Kidney epithelial cell (primary cell): ENCODE data around the gene TXLNG. TPM values are rescaled to one million over a fixed set of nuclear protein-coding genes. Genes with fewer than 3 reads are reported as not detected.

Source experiments
- DNase-seq: peaks from one replicate; pipeline ENCODE4 v3.0.0-alpha.2; 2010; ENCODE audit warnings: low read depth
- H3K27me3 ChIP-seq: 2 replicates; pipeline ENCODE4 v1.6.0; 2011; ENCODE audit warnings: low read length; ENCODE audit not compliant: control insufficient read depth, insufficient read depth
- H3K36me3 ChIP-seq: 2 replicates; pipeline ENCODE4 v1.5.1; 2011; ENCODE audit warnings: low read length; ENCODE audit not compliant: control insufficient read depth, insufficient read depth
- H3K4me3 ChIP-seq: 2 replicates; pipeline ENCODE4 v1.5.1; 2011; ENCODE audit warnings: low read depth, mild to moderate bottlenecking, control low read depth, low read length
- CTCF ChIP-seq: IDR thresholded peaks from 2 replicates; pipeline ENCODE4 v1.5.1; 2011; ENCODE audit warnings: mild to moderate bottlenecking, moderate library complexity, low read length, control low read depth, inconsistent platforms; ENCODE audit not compliant: insufficient read depth, poor library complexity, severe bottlenecking
- total RNA-seq: library from RNA; depleted of rRNA; stranded (reverse); fragments of >200 nt; gene quantifications from 2 replicates; pipeline ENCODE4 v1.2.3, GENCODE V29; 2015

The TXLNG gene
- total RNA-seq, 1 donor from 2014 or later, result 10.9 TPM

- DNase-seq, result no peak
Measured at GRCh38 chrX:16825264-16826035, 39.2 kb downstream of the TXLNG start.

GRCh38 chrX:16826207-16826606, 39.9 kb downstream of the TXLNG start:
- Histone ChIP-seq H3K36me3 (no peaks in the 10 kb centered on the region), H3K4me3 (no peak overlapping the region), H3K27me3 (no peaks in the 10 kb centered on the region)
- TF ChIP-seq CTCF, result peak; percentile 40
- no peak for DNase-seq

More at GRCh38 chrX:16825264-16826035, 39.2 kb downstream of the TXLNG start:
- TF ChIP-seq CTCF, result no peak
- Histone ChIP-seq H3K27me3 (no peaks in the 10 kb centered on the region), H3K36me3 (no peaks in the 10 kb centered on the region), H3K4me3 (no peak overlapping the region)

DNA sequence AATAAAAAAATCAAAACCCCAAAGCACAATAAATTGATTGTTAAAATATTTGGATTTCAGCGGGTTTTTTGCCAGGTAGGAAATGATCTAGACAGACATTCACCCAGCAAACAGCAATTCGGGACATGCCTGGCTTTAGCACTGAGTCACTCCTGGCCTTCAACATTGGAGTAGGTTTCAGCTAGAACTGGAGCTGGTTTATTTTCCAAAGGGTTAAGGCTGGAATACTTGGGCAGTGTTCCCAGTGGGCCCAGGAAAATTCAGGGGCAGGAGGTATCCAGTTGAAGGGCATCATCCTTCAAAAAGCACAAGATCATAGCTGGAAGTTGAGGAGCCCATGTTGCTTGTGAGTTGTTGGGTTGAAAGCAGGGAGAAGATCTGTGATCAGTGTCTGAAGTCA, 41.0 kb downstream of the TXLNG start:
- no peak for DNase-seq
- no peaks in the 10 kb centered on the region for H3K27me3 ChIP-seq
- no peaks in the 10 kb centered on the region for H3K36me3 ChIP-seq
- no peak for TF ChIP-seq CTCF
- H3K4me3 ChIP-seq, result no peak overlapping the region

DNA sequence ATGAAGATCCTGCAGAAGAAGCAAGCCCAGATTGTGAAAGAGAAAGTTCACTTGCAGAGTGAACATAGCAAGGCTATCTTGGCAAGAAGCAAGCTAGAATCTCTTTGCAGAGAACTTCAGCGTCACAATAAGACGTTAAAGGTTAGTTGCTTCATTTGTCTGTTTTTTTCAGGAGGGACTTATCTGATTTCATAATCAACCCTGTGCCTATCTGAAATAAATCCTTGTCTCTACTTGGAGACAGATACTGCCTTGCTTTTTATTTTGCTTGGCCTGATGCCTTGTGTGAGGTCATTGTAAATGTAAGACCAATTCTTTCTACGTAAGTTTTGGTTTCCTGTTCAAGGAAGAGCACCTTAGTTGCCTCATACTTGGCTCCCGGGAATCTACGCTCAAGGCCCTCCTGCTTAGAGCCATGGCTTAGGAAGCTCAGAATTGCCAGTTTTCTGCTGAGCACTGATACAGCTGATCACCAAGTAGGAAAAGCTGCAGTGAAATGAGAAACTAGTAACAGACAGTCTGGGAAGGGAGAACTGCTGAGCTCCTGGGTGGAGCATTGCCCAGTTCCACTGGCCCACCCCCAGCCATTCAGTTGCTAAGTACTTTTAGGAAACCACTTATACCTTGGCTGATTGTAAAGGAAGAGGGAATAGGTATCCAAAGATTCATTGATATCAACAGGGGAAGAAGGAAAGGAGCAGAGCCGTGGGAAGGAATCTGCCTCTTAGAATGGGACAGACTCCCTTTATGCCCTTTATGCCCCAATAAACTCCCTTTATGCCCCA, 42.0 kb downstream of the TXLNG start:
- H3K4me3 ChIP-seq, result no peak overlapping the region
- peaks cover 1% of the 10 kb centered on the region for H3K36me3 ChIP-seq
- TF ChIP-seq CTCF, result no peak
- DNase-seq, result no peak
- no peaks in the 10 kb centered on the region for H3K27me3 ChIP-seq

- peaks cover 1% of the 10 kb centered on the region for H3K36me3 ChIP-seq
- no peaks in the 10 kb centered on the region for H3K27me3 ChIP-seq
- DNase-seq, result no peak
- TF ChIP-seq CTCF, result no peak
- no peak overlapping the region for H3K4me3 ChIP-seq
Measured at GRCh38 chrX:16832301-16832700, 46.0 kb downstream of the TXLNG start.
